8988T (cell line): ENCODE results near the gene RPP25.
"Not testable (repeated sequence)": the region's sequence is repeated elsewhere in the genome, so short reads cannot be mapped to it uniquely, and the experiment has no call there.

ENCODE experiments used
- DNase-seq: peaks from one replicate; pipeline ENCODE4 v3.0.0; 2011

RPP25 gene

GRCh38 chr15:74962219-74962618, 5.6 kb upstream of the RPP25 start:
- DNase-seq = no peak

GRCh38 chr15:74961616-74962015, 5.0 kb upstream of the RPP25 start:
- no peak for DNase-seq

DNA sequence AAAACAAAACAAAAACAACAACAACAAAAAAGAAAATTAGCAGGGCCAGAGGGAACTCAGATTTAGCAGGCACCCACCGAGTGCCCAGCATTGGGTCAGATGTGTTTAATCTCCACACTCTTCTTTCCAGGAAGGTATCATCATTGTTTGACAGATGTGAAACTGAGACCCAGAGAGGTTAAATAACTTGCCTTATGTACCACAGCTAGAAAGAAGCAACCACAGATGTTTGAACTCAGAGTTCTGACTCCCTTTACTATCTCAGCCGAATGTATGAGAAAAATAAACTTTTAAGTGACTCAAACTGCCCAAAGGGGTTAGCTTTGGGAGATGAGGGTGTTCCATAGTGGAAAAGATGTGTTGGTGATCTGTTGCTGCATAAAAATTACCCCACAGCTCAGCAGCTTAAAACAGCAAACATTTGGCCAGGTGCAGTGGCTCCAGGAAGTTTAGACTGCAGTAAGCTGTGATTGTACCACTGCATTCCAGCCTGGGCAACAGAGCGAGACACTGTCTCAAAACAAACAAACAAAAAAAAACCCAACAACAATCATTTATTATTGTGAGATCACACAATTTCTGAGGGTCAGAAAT, 4.5 kb upstream of the RPP25 start:
- DNase-seq = no peak

DNA sequence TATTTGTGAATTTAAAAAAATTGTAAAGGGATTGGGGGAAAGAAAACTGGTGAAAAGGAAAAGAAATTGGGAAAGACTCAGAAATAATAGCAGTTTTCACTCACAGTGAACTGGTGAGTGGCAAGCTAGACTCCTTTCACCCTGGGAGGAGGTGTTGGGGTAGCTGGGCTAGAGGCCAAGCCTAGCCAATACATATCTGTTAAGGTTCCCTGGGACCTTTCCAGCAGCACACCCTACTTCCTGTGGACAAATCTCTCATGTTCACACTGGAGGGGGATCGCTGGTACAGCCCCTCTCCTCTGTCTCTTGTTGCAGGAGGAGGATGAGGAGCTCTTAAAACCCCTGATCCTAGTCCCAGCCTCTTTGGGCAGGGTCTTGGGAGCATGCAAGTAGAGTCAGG, 3.7 kb upstream of the RPP25 start:
- DNase-seq = no peak

GRCh38 chr15:74959586-74959939, 3.0 kb upstream of the RPP25 start:
- no peak for DNase-seq

DNA sequence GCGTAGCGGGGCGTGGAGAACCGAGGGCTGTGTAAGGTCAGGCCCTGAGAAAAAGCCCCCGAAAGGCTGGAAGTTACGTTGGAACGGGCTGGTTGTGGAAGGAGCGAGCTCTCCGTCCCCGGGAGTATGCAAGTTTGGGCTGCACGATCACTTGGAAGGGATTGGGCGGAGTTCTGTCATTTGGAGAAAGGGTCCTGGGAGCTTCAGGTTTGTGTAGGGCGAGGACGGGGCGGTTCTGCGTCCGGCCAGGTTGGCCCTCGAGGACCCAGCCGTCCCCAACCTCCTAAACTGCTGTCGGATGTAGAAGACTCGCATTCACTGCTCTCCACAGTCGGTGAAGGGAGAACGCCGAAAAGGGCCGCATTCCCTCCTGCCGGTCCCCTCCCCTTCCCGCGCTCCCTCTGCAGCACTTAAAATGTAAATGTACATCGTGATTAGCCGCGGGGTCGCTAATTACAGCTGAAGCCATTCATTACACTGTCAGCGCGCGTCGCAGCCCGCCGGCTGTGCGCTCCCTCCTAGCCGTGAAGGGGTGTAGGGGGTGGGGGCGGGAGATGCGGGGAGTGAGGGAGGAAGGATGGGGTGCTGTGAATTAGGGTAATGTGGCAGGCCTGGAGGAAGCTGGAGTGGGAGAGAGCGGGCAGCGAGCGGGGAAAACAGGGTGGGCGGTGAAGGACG, 2.5 kb upstream of the RPP25 start:
- DNase-seq = no peak

DNA sequence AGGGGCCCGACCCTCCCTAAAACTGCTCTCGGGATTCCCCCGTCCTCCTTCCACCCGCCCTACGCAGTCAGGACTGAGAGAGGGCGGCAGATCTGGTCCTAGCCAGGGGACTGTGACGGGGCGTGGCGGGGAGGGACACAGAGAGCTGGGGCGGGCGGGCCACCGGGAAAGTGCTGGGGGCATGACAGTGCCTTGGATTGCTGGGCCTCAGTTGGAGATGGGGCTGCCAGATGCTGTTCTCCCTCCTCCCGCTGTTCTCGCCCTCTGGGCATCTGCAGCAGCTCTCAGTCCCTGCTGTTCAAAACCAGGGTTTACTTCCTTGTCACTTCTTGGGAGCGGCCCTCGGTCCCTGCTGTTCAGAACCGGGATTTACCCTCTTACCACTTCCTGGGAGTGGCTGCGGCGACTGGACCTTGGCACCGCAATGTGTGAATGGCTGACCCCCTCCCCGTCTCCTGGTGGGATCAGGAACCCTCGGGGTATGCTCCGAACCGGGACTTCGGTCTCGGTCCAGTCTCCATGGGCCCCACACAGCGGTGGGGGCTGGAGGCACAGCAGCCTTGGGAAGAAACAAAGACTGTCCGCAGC, 1.8 kb upstream of the RPP25 start:
- DNase-seq = no peak

GRCh38 chr15:74957476-74958035, 984 bp upstream of the RPP25 start:
- DNase-seq = no peak

GRCh38 chr15:74955796-74956647, 550 bp downstream of the RPP25 start:
- no peak for DNase-seq

- no peak for DNase-seq
Measured at GRCh38 chr15:74955017-74955416, 1.6 kb downstream of the RPP25 start.

GRCh38 chr15:74954515-74954914, 2.1 kb downstream of the RPP25 start:
- no peak for DNase-seq

- no peak for DNase-seq
Measured at GRCh38 chr15:74951006-74951405, 5.6 kb downstream of the RPP25 start.

DNA sequence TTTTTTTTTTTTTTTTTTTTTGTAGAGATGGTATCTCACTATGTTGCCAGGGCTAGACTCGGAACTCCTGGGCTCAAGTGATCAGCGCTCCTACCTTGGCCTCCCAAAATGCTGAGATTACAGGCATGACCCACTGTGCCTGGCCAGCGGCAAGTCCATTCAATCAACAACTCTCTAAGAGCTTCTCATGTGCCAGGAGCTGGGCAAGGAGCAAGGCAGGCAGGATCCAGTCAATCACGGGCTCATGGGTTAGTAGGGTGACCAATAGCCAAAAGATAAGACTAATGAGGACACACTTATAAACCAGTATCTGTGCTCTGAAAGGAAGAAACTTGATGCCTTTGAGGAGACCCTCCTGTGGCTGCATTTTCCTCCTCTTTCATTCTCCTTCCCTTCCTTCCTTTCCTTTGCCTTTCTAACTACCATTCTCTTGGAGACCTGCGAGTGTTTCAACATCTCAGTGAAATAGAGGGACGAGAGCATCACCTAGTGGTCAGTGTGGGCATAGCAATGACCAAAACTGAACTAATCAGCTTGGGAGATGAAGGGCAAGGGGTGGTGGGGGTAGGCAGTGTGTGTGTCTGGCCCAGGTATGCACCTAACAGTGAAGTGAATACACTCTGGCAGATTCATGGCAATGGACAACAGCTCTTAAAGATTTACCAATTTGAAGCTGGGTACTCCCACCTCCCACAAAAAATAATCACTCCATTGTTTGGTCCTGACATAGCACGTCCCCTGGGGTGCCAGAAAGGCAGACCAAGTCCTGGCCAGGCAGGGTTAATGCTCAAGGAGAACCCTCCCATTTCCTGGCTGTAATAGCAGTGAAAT, 6.3 kb downstream of the RPP25 start:
- DNase-seq = no peak

DNA sequence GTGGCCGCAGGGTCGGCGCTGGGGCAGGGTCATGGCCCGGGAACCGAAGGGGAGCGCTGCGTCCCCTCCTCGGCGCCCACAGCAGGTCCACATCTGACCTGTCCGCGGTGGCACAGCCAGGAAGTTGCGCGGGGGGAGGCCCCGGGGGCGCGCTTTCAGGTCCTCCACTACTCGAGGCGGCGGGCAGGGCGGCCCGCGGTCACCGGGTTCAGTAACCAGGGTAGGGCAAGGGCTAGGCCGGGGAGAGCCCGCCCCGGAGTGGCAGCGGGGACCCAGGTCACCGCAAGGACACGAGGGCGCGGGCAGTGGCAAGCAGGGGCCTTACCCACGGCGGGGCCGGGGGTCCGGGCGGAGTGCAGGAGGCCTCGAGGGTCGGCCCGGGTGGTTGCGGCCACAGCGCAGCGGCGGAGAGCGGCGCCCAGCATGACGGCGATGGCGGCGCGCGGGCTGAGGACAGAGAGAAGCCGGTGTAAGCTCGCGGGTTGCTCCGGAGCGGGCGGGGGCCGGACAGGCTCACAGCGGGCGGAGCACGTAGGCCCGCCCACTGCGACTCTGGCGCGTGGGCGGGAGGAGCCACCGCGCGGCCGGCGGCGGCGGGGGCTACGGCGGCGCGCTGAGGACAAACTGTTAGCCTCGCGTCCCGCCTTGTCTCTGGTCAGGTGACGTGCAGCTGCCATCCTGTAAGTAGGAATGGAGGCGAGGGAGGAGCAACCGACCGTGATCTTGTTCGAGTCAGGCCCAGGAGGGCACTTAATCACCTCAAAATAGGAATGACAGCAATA, 18.8 kb downstream of the RPP25 start, which contains the start of gene COX5A:
COX5A (minus strand) TSS at position 484 of the 782 bp plus-strand sequence; CDS start at position 425, 59 bp downstream.
- no peak for DNase-seq

GRCh38 chr15:74937272-74937589, 19.3 kb downstream of the RPP25 start:
- DNase-seq = no peak

DNA sequence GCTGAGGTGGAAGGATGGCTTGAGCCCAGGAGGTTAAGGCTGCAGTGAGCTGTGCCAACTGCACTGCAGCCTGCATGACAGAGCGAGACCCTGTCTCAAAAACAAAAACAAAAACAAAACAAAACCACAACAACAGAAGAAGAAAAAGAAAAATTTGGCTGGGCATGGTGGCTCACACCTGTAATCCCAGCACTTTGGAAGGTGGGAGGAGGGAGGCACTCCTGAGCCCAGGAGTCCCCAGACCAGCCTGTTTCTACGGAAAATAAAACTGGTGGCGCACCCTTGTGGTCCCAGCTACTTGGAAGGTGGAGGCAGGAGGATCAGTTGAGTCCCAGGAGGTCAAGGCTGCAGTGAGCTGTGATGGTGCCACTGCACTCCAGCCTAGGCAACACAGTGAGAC, 21.4 kb downstream of the RPP25 start:
- DNase-seq = not testable (repeated sequence)

GRCh38 chr15:74933573-74933972, 23.0 kb downstream of the RPP25 start:
- no peak for DNase-seq

DNA sequence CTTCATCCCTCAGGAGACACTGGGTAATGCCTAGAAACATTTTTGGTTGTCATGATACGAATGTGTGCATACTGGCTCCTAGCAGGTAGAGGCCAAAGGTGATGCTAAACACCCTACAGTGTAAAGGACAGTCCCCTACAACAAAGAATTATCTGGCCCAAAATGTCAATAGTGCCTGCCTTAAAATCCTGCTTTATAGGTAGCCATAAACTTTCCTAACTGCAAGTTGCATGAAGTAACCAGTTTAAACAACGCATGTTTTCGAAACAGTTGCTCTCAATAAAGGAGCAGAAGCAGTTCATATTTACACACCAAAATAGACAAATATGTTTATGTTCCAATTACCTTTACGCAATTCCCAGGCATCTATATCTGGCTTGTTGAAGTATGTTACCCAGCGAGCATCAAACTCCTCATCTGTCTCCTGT, 27.8 kb downstream of the RPP25 start:
- DNase-seq = no peak

GRCh38 chr15:74924525-74924924, 32.0 kb downstream of the RPP25 start:
- no peak for DNase-seq

GRCh38 chr15:74920456-74920855, 36.1 kb downstream of the RPP25 start:
- DNase-seq = no peak

DNA sequence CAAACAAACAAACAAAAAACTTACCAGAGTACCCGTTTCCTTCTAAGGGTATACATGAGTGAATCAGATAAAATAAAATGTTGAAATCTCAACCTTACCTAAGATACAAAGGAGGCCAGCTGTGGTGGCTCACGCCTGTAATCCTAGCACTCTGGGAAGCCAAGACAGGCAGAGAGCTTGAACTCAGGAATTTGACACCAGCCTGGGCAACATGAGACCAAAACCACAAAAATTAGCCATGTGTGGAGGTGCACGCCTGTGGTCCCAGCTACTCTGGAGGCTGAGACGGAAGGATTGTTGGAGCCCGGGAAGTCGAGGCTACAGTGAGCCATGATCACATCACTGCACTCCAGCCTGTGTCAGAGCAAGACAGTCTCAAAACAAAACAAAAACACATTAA, 38.9 kb downstream of the RPP25 start:
- no peak for DNase-seq

DNA sequence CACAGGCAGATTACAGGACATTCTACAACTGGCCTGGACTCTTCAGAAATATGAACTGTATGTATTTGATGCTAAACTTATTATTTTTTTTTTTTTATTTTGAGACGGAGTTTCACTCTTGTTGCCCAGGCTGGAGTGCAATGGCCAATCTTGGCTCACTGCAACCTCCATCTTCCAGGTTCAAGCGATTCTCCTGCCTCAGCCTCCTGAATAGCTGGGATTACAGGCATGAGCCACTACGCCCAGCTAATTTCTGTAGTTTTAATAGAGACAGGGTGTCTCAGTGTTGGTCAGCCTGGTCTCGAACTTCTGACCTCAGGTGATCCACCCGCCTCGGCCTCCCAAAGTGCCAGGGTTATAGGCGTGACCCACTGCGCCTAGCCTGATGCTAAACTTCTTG, 42.8 kb downstream of the RPP25 start:
- DNase-seq = not testable (repeated sequence)
